Vagina (tissue), 2 donors: ENCODE data around the gene DYNC1I1. TPM values are rescaled to one million over a fixed set of nuclear protein-coding genes. Genes with fewer than 3 reads are reported as not detected.

Source experiments
- DNase-seq, 2 donors: peaks; one replicate each; pipeline ENCODE4 v3.0.0-alpha.2; 2017; ENCODE audit errors: extremely low spot score in 2 of 2
- H3K27ac ChIP-seq: fragments of 200-600 bp; sonication (generic); one replicate; pipeline ENCODE4 v1.5.1; 2019
- H3K27me3 ChIP-seq: fragments of 200-600 bp; sonication (generic); one replicate; pipeline ENCODE4 v1.5.1; 2019
- H3K36me3 ChIP-seq, 2 donors: fragments of 200-600 bp; sonication (generic); one replicate each; pipeline ENCODE4 v1.5.1; 2017 to 2019
- H3K4me1 ChIP-seq: fragments of 200-600 bp; sonication (generic); one replicate; pipeline ENCODE4 v1.5.1; 2019
- H3K4me3 ChIP-seq, 2 donors: fragments of 200-600 bp; sonication (generic); 1 replicate in 1 of 2; 2 replicates in 1 of 2; pipeline ENCODE4 v1.5.1; 2016 to 2019
- H3K9me3 ChIP-seq: fragments of 200-600 bp; sonication (generic); one replicate; pipeline ENCODE4 v1.5.1; 2019
- POLR2A ChIP-seq, 2 donors: fragments of 450-650 bp; IDR thresholded peaks; one replicate each; pipeline ENCODE4 v1.6.1; 2017; ENCODE audit warnings: antibody characterized with exemption in 2 of 2, mild to moderate bottlenecking in 2 of 2, moderate library complexity in 2 of 2
- POLR2AphosphoS5 ChIP-seq, 2 donors: sonication (generic); formaldehyde crosslinking; IDR thresholded peaks; one replicate each; pipeline ENCODE4 v1.9.0; 2017; ENCODE audit warnings: antibody characterized with exemption in 2 of 2, mild to moderate bottlenecking in 2 of 2, low read depth in 1 of 2; ENCODE audit not compliant: insufficient read depth in 1 of 2
- intact Hi-C: fragments of 100-400 bp; cut with DNase I; formaldehyde crosslinking; loops from one replicate; pipeline ENCODE4 v1.15.1; 2023
- total RNA-seq: library from RNA; depleted of rRNA; stranded (reverse); fragments of >200 nt; gene quantifications from one replicate; pipeline ENCODE4 v1.2.3, GENCODE V29; 2016
- TF ChIP-seq, protein P1 (sequence below), 3 experiments: fragments of 450-650 bp in 2 of 3; fragments of 200-600 bp in 1 of 3; sonication (generic) in 1 of 3; IDR thresholded peaks; one replicate each; pipeline ENCODE4 v1.5.1; 2017 to 2019; ENCODE audit warnings: antibody characterized with exemption in 3 of 3, mild to moderate bottlenecking in 2 of 3, moderate library complexity in 2 of 3

The DYNC1I1 gene
- total RNA-seq, 1 donor from 2014 or later: 12.0 TPM

DNA sequence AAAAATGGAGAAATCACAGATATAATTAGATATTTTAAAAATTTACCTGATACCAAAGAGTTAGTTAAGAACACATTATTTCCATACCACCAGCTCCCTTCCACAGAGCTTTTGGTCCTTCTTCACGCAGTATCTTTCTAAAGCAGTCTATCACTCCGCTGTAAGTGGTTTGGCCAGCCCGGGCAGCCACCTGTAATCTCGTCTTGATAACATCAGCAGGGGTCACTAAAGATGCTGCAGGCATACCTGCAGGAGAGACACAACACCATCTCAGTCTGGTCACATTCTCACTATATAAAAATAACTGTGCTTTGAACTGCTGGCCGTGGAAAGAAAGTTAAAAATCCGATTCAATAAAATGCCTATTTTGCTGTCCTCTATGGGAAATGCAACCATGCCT, 349.4 kb downstream of the DYNC1I1 start:
- Histone ChIP-seq H3K27ac (no peak overlapping the region), H3K4me3 (no peak overlapping the region), H3K9me3 (no peaks in the 10 kb centered on the region), H3K27me3 (no peaks in the 10 kb centered on the region), H3K4me1 (peaks cover 5% of the 10 kb centered on the region), H3K36me3 (peaks cover 0 to 5% of the 10 kb centered on the region in 2 donors)
- intact Hi-C loops: no loop called here
- TF ChIP-seq, protein P1, sequence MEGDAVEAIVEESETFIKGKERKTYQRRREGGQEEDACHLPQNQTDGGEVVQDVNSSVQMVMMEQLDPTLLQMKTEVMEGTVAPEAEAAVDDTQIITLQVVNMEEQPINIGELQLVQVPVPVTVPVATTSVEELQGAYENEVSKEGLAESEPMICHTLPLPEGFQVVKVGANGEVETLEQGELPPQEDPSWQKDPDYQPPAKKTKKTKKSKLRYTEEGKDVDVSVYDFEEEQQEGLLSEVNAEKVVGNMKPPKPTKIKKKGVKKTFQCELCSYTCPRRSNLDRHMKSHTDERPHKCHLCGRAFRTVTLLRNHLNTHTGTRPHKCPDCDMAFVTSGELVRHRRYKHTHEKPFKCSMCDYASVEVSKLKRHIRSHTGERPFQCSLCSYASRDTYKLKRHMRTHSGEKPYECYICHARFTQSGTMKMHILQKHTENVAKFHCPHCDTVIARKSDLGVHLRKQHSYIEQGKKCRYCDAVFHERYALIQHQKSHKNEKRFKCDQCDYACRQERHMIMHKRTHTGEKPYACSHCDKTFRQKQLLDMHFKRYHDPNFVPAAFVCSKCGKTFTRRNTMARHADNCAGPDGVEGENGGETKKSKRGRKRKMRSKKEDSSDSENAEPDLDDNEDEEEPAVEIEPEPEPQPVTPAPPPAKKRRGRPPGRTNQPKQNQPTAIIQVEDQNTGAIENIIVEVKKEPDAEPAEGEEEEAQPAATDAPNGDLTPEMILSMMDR (IDR thresholded peaks at IDR 0.05): no peak
- no peak for TF ChIP-seq POLR2AphosphoS5 (IDR thresholded peaks at IDR 0.05; ENCODE audit: insufficient read depth in 1 of 2, low read depth in 1 of 2)
- no peak for TF ChIP-seq POLR2A (IDR thresholded peaks at IDR 0.05)
- DNase-seq: no peak

DNA sequence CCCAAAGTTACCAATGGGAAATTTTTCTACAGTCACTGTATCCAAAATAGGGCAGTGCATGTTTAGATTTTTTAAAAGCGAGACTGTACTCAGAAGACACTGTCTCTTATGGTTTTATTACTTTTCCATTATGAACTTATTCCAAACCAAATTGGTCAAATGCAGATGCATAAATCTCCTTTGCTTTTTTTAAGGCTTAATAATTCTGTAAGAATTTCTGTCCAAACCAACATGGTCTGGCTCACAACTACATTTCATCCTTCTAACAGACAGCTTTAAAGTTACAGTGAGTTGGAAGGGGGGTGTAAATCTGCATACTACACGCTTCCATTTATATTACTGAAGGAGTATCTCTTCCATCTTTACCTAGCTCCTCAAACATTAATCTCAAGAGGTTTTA, 350.4 kb downstream of the DYNC1I1 start:
- H3K27me3 ChIP-seq: no peaks in the 10 kb centered on the region
- peaks cover 5% of the 10 kb centered on the region for H3K4me1 ChIP-seq
- no peak overlapping the region for H3K4me3 ChIP-seq
- peaks cover 0 to 5% of the 10 kb centered on the region in 2 donors for H3K36me3 ChIP-seq
- no peak for DNase-seq
- intact Hi-C loops: no loop called here
- no peaks in the 10 kb centered on the region for H3K9me3 ChIP-seq
- no peak overlapping the region for H3K27ac ChIP-seq
- no peak for TF ChIP-seq POLR2AphosphoS5 (IDR thresholded peaks at IDR 0.05; ENCODE audit: insufficient read depth in 1 of 2, low read depth in 1 of 2)

DNA sequence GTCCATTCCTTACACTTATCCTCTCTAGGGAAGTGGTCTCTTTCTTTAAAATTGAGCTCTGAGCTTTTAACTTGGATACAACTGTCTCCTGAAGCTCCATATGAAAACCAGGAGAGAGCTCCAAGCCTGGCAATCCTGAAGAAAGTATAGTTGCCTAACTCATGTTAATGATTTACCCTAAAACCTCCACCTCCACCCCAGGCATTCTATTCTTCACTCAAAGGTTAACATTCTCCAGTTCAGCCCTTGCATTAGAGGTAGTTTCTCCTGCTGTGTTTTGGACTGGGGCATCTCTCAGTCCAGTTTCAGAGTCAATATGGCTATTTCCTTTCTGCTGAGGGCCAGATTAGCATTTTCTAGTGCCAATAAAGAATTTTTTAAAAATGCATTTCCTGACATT, 354.0 kb downstream of the DYNC1I1 start:
- peaks cover 0 to 9% of the 10 kb centered on the region in 2 donors for H3K36me3 ChIP-seq
- intact Hi-C loops: no loop called here
- no peak for DNase-seq
- no peak overlapping the region for H3K27ac ChIP-seq
- TF ChIP-seq, protein P1 (IDR thresholded peaks at IDR 0.05): no peak
- TF ChIP-seq POLR2A (IDR thresholded peaks at IDR 0.05): no peak
- no peak for TF ChIP-seq POLR2AphosphoS5 (IDR thresholded peaks at IDR 0.05; ENCODE audit: insufficient read depth in 1 of 2, low read depth in 1 of 2)
- no peak overlapping the region for H3K4me3 ChIP-seq
- H3K4me1 ChIP-seq: no peaks in the 10 kb centered on the region
- no peaks in the 10 kb centered on the region for H3K27me3 ChIP-seq
- no peaks in the 10 kb centered on the region for H3K9me3 ChIP-seq

- Histone ChIP-seq H3K4me3 (no peak overlapping the region), H3K27me3 (no peaks in the 10 kb centered on the region), H3K27ac (no peak overlapping the region), H3K4me1 (no peaks in the 10 kb centered on the region), H3K9me3 (no peaks in the 10 kb centered on the region), H3K36me3 (peaks cover 0 to 14% of the 10 kb centered on the region in 2 donors)
- DNase-seq: no peak
- TF ChIP-seq POLR2A (IDR thresholded peaks at IDR 0.05) (no peak), POLR2AphosphoS5 (IDR thresholded peaks at IDR 0.05; ENCODE audit: insufficient read depth in 1 of 2, low read depth in 1 of 2) (no peak)
- TF ChIP-seq, protein P1 (IDR thresholded peaks at IDR 0.05): no peak
- intact Hi-C loops: no loop called here
Observed at GRCh38 chr7:96127746-96128145, 355.4 kb downstream of the DYNC1I1 start.

DNA sequence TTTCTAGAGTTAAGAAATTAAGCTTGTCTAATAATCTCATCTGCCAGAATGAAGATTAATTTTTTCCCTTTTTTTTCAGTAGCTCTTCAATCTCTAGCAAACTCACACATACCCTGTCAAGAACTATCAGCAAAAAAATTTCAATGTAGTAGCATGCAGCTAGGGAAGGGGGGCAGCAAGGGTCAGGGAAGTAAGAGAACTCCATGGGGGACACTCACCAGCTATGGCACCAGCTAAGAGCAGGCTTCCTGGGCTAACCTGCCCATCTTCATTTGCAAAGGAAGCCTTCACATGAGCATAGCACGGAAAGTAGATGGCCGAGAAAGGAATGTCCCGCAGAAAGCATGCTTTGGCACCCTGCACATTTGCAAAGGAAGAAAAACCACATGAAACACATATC, 359.2 kb downstream of the DYNC1I1 start:
- Histone ChIP-seq H3K27ac (no peak overlapping the region), H3K4me3 (no peak overlapping the region), H3K9me3 (no peaks in the 10 kb centered on the region), H3K4me1 (no peaks in the 10 kb centered on the region), H3K27me3 (no peaks in the 10 kb centered on the region), H3K36me3 (peaks cover 0 to 16% of the 10 kb centered on the region in 2 donors)
- no peak for DNase-seq
- TF ChIP-seq, protein P1 (IDR thresholded peaks at IDR 0.05): no peak
- no peak for TF ChIP-seq POLR2A (IDR thresholded peaks at IDR 0.05)
- no peak for TF ChIP-seq POLR2AphosphoS5 (IDR thresholded peaks at IDR 0.05; ENCODE audit: insufficient read depth in 1 of 2, low read depth in 1 of 2)
- intact Hi-C loops: no loop called here
